HUES48 (cell line): ENCODE measurements around the gene CCDC69.
"Not testable (repeated sequence)": the region's sequence is repeated elsewhere in the genome, so short reads cannot be mapped to it uniquely, and the experiment has no call there.

Experiments
- H3K27ac ChIP-seq: one replicate; pipeline ENCODE4 v1.7.0; 2013; ENCODE audit warnings: low read depth, low read length, inconsistent platforms
- H3K27me3 ChIP-seq: 2 replicates; pipeline ENCODE4 v1.6.1; 2013; ENCODE audit warnings: mild to moderate bottlenecking, low read length; ENCODE audit not compliant: control insufficient read depth, insufficient read depth
- H3K36me3 ChIP-seq: 2 replicates; pipeline ENCODE4 v1.6.1; 2013; ENCODE audit warnings: low read length; ENCODE audit not compliant: control insufficient read depth, insufficient read depth
- H3K4me1 ChIP-seq: 2 replicates; pipeline ENCODE4 v1.6.1; 2013; ENCODE audit warnings: mild to moderate bottlenecking, low read length; ENCODE audit not compliant: control insufficient read depth, insufficient read depth
- H3K4me3 ChIP-seq: 2 replicates; pipeline ENCODE4 v1.5.1; 2013; ENCODE audit warnings: mild to moderate bottlenecking, low read depth, low read length
- H3K9ac ChIP-seq: 2 replicates; pipeline ENCODE4 v1.6.1; 2013; ENCODE audit warnings: mild to moderate bottlenecking, low read depth, low read length, moderate library complexity
- H3K9me3 ChIP-seq: 2 replicates; pipeline ENCODE4 v1.6.1; 2013; ENCODE audit warnings: low read length; ENCODE audit not compliant: control insufficient read depth, insufficient read depth

Gene CCDC69

DNA sequence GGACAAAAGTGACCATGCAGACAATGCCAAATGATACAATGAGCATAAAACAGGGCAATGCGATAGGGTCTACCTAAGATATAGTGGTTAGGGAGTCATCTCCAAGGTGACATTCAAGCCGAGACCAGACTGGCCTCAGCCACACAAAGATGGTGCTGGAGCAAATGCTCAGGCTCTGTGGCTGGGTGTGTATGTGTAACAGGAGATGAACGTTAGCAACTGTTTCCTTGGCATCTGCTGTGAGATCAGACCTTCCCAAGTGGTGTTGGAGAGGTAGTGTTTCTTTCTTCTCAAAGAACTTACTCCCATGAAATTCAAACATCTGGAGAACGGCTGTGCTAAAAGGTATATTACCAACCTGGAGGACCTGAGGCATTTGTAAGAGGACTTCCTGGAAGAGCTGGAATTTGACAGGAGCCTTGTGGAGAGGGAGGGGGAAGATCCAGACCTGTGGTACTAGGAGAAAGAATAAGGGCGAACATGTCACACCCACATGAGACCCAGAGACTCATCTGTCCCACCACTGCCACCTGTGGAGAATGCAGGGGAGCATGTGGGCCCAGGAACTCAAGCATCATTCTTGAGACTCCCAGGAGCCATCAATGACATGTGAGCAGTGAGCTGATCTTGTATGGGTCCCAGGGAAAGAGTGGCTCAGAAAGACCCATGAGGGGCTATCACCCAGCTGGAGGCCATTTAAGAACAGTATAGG is 45.0 kb downstream of the CCDC69 start:
- no peaks in the 10 kb centered on the region for H3K27me3 ChIP-seq
- H3K36me3 ChIP-seq = no peaks in the 10 kb centered on the region
- no peaks in the 10 kb centered on the region; the same call in 1 of the 2 replicates for H3K4me1 ChIP-seq
- H3K27ac ChIP-seq = no peak overlapping the region
- no peaks in the 10 kb centered on the region for H3K9me3 ChIP-seq
- no peak overlapping the region for H3K9ac ChIP-seq
- no peak overlapping the region for H3K4me3 ChIP-seq

DNA sequence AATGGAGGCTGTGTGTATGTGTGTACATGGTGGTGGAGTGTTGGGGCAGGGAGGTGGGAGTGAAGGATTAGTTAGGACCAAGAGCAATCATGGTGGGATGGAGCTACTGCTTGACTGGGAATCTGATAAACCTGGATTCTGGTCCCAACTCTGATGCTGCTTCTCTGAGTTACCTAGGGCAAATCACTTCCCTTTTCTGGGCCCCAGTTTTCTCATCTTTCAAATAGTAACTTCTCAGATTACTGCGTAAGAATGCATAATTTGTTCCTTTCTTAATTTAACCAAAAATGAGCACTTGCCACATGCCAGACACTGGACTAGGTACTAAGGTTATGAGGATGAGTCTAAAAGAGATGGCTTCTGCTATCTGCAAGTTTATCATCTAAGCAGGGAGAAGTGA is 45.5 kb downstream of the CCDC69 start:
- no peak overlapping the region for H3K27ac ChIP-seq
- H3K9ac ChIP-seq = no peak overlapping the region
- no peaks in the 10 kb centered on the region for H3K27me3 ChIP-seq
- H3K9me3 ChIP-seq = no peaks in the 10 kb centered on the region
- no peaks in the 10 kb centered on the region; the same call in 1 of the 2 replicates for H3K4me1 ChIP-seq
- no peaks in the 10 kb centered on the region for H3K36me3 ChIP-seq
- no peak overlapping the region for H3K4me3 ChIP-seq

DNA sequence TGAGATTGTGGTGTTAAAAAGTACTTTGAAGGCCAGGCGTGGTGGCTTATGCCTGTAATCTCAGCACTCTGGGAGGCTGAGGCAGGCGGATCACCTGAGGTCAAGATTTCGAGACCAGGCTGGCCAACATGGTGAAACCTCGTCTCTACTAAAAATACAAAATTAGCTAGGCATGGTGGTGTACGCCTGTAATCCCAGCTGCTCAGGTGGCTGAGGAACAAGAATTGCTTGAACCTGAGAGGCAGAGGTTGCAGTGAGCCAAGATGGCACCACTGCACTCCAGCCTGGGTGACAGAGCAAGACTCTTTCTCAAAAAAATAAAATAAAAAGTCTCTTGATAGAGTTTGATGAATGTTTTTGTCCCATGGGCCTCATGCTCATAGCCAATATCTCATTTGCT is 47.6 kb downstream of the CCDC69 start:
- H3K4me1 ChIP-seq, H3K4me3 ChIP-seq, H3K9ac ChIP-seq, H3K9me3 ChIP-seq, H3K36me3 ChIP-seq, H3K27me3 ChIP-seq, H3K27ac ChIP-seq: not testable (repeated sequence)

DNA sequence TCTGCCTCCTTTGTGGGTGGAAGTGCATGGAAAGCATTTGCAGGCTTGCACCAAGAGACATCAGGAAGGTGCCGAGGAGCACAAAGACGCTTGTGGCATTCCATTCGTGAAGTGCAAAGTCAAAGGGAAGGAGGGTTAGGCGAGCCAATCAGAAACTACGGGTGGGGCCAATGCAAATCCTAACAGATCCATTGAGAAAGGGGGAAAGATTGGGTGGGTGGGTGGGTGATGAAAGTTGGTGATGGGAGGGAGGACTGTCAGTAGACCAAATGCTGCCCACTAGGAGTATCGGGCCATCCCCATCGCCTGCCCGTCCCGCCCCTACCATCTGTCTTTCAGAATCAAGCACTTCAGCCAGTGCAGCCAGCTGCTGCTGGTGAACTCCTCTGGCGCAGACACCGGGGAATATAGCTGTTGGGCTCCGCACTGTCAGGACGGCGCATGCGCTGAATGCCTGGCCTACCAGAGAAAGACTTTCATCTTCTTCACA is 49.2 kb downstream of the CCDC69 start:
- Histone ChIP-seq H3K9ac (no peak overlapping the region), H3K27ac (no peak overlapping the region), H3K27me3 (no peaks in the 10 kb centered on the region), H3K36me3 (no peaks in the 10 kb centered on the region), H3K9me3 (no peaks in the 10 kb centered on the region), H3K4me3 (no peak overlapping the region), H3K4me1 (no peaks in the 10 kb centered on the region; the same call in 1 of the 2 replicates)

DNA sequence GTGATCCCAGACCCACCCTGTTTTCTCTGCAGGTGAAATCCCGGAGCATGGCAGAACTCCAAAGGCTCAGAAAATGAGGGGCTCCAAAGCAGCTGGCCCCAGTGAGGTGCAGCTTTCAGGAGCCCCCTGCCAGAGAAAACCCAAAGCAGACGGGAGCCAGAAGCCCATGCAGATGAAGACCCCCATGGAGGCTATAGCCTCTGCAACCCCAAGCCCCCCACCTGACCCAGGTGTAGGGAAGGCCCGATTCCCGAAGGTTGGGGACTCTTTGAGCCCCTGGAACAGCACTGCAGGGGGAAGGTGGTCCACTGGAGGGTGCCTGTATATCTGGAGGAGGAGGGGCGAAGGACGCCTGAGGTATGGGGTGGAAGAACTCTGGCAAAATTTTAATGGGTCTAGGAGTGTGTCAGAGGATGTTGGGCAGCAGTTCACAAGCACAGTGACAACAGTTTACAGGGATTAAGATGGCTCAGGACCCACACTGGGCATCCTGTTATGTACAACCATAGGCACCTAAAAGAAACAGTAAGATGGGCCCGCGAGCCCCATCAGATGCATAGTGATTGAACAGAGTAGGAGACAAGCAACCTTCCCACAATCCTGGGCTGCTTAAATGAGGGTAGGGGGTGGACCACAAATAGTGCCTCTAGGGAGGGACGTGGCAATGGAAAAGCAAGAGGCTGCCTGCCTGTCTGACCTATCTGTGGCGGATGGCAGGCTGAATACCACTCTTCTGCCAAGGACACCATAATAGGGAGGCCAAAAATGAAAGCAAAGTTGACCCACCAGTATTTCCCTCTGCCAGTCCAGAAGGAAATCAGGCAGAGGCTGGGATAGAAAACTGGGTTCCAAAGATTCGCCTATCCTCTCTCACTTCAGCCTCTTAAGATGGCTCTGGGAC is 49.9 kb downstream of the CCDC69 start:
- no peak overlapping the region for H3K9ac ChIP-seq
- H3K36me3 ChIP-seq = no peaks in the 10 kb centered on the region
- H3K27ac ChIP-seq = no peak overlapping the region
- no peaks in the 10 kb centered on the region for H3K9me3 ChIP-seq
- H3K4me3 ChIP-seq = no peak overlapping the region
- no peaks in the 10 kb centered on the region; the same call in 1 of the 2 replicates for H3K4me1 ChIP-seq
- no peaks in the 10 kb centered on the region for H3K27me3 ChIP-seq

- H3K4me3 ChIP-seq = no peak overlapping the region
- no peaks in the 10 kb centered on the region for H3K36me3 ChIP-seq
- H3K9ac ChIP-seq = no peak overlapping the region
- no peak overlapping the region for H3K27ac ChIP-seq
- H3K9me3 ChIP-seq = no peaks in the 10 kb centered on the region
- no peaks in the 10 kb centered on the region; the same call in 1 of the 2 replicates for H3K4me1 ChIP-seq
- no peaks in the 10 kb centered on the region for H3K27me3 ChIP-seq
These were observed 52.4 kb downstream of the CCDC69 start for GRCh38 chr5:151171529-151171928.

DNA sequence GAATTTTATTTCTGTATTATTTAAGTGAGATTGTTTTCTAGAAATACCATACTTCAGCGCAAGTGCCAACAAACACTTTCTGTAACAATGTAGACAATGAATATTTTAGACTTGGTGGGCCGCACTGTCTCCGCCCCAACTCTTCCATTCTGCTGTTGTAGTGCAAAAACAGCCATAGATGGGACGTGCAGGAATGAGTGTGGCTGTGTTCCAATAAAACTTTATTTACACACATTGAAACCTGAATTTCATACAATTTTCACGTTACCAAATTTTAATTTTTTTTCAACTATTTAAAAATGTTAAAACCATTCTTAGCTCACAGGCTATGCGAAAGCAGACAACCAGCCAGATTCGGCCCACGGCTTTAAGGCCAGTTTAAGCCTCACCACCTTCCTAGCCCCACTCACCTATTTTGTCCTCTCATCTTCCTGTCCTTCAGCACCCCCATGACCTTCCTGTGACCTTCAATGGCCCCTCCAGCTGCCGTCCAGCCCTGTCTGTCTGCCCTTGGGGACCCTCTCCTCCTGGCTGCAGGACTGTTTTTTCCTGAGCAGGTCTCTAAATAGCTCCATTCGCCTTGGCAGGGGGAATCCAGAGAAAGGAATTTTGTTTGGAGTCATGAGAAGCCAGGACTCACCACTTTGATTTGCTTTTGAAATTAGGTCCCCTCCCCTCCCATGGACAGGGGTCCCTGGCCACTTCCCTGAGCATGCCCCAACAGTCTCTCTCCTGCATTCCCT is 55.1 kb downstream of the CCDC69 start:
- Histone ChIP-seq H3K27me3 (no peaks in the 10 kb centered on the region), H3K27ac (no peak overlapping the region), H3K4me1 (no peaks in the 10 kb centered on the region), H3K9me3 (no peaks in the 10 kb centered on the region), H3K36me3 (no peaks in the 10 kb centered on the region), H3K4me3 (no peak overlapping the region), H3K9ac (no peak overlapping the region)

GRCh38 chr5:151167022-151167421 is 56.9 kb downstream of the CCDC69 start:
- Histone ChIP-seq H3K9me3 (no peaks in the 10 kb centered on the region), H3K4me1 (no peaks in the 10 kb centered on the region), H3K27me3 (no peaks in the 10 kb centered on the region), H3K36me3 (no peaks in the 10 kb centered on the region), H3K4me3 (no peak overlapping the region), H3K27ac (no peak overlapping the region), H3K9ac (no peak overlapping the region)

DNA sequence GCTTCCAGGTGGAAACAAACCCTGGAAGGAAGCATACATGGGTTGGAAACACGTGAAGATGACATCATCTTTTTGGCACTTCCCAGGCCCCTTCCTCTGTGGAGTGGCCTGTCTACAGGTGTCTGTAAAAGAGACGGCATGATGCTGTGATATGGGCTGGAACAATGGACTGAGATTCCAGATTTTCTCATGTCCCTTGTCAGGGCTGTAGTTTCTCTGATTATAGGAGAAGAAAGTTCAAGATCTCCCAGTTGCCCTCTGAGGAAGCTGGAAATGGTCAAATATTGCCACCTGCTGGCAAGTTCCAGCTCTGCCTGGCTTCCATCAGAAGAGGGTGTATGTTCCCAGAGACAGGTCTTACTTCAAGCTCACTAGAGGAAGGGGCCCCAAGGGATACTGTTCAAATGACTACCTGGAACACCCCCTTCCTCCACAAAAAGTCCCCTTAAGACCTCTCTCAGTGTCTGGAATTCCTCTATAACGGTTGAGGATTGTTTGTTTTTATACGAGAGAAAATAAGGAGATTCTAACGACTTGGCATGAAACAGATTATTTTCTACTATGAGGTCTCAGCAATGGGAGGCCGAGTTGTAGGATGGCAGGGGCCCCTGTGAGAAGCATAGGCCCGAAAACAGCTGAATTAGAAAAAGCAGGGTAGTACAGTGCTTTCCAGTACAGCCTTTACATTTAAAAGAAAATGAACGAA is 59.1 kb downstream of the CCDC69 start:
- Histone ChIP-seq H3K9ac (no peak overlapping the region), H3K4me1 (no peaks in the 10 kb centered on the region), H3K36me3 (no peaks in the 10 kb centered on the region), H3K4me3 (no peak overlapping the region), H3K27ac (no peak overlapping the region), H3K9me3 (no peaks in the 10 kb centered on the region), H3K27me3 (no peaks in the 10 kb centered on the region)

GRCh38 chr5:151162776-151163175 is 61.1 kb downstream of the CCDC69 start:
- no peaks in the 10 kb centered on the region for H3K36me3 ChIP-seq
- peaks cover 10% of the 10 kb centered on the region for H3K4me1 ChIP-seq
- peaks cover 6% of the 10 kb centered on the region for H3K27me3 ChIP-seq
- no peak overlapping the region for H3K27ac ChIP-seq
- no peak overlapping the region for H3K4me3 ChIP-seq
- no peaks in the 10 kb centered on the region for H3K9me3 ChIP-seq
- H3K9ac ChIP-seq = no peak overlapping the region
